Measurements from ENCODE around the gene IL36RN. TPM values are rescaled to one million over a fixed set of nuclear protein-coding genes. Genes with fewer than 3 reads are reported as not detected.
A peak's percentile ranks its signal among the peaks of the same experiment; 100 is the strongest.

The IL36RN gene
- total RNA-seq, 1 donor from 2014 or later, result not detected

- Mint-ChIP-seq H3K4me1 (ENCODE audit: low read depth) (peaks cover 41% of the 10 kb centered on the region), H3K4me3 (ENCODE audit: low read depth) (peak overlapping the region; percentile 67), H3K36me3 (ENCODE audit: low read depth) (peaks cover 41% of the 10 kb centered on the region), H3K27me3 (ENCODE audit: low read depth) (no peaks in the 10 kb centered on the region), H3K9me3 (peaks cover 52% of the 10 kb centered on the region), H3K27ac (peak overlapping the region; percentile 74)
- intact Hi-C loops (cut with micrococcal nuclease), result loop anchor here (2.0 kb wide), 1 partner anchor 19 kb away; no protein-coding TSS in a partner anchor
- DNase-seq (ENCODE audit: low spot score), result peak; percentile 19
Measured at GRCh38 chr2:113098041-113098440, 39.0 kb downstream of the IL36RN start.

DNA sequence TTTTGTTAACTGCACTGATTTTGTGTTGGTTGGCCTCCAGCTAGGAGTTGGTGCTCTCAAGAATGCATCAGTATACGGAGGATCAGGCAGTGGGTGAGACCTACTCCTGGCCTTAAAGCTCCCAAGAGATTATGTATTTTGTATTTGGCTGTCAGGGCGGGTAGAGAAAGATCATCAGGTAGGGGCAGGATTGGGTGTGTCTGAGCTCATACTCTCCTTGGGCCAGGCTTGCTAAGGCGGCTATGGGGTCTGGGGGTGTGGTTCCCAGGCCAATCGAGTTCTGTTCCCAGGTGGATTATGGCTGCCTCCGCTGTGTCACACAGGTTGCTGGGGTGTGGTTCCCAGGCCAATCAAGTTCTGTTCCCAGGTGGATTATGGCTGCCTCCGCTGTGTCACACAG lies 39.5 kb downstream of the IL36RN start:
- H3K27me3 Mint-ChIP-seq (ENCODE audit: low read depth), result no peaks in the 10 kb centered on the region
- H3K4me1 Mint-ChIP-seq (ENCODE audit: low read depth), result peaks cover 46% of the 10 kb centered on the region
- intact Hi-C loops (cut with micrococcal nuclease), result loop anchor here (2.0 kb wide), 1 partner anchor 18 kb away; no protein-coding TSS in a partner anchor
- H3K9me3 Mint-ChIP-seq, result peaks cover 57% of the 10 kb centered on the region
- no peak for DNase-seq (ENCODE audit: low spot score)
- H3K4me3 Mint-ChIP-seq (ENCODE audit: low read depth), result peak overlapping the region; percentile 67
- peaks cover 46% of the 10 kb centered on the region for H3K36me3 Mint-ChIP-seq (ENCODE audit: low read depth)
- peak overlapping the region; percentile 74 for H3K27ac Mint-ChIP-seq

GRCh38 chr2:113102133-113102532 lies 43.1 kb downstream of the IL36RN start:
- peaks cover 56% of the 10 kb centered on the region for H3K9me3 Mint-ChIP-seq
- intact Hi-C loops (cut with micrococcal nuclease), result no loop called here
- peaks cover 61% of the 10 kb centered on the region for H3K4me1 Mint-ChIP-seq (ENCODE audit: low read depth)
- H3K27ac Mint-ChIP-seq, result peak overlapping the region; percentile 100
- no peak for DNase-seq (ENCODE audit: low spot score)
- no peak overlapping the region for H3K4me3 Mint-ChIP-seq (ENCODE audit: low read depth)
- peaks cover 51% of the 10 kb centered on the region for H3K36me3 Mint-ChIP-seq (ENCODE audit: low read depth)
- H3K27me3 Mint-ChIP-seq (ENCODE audit: low read depth), result no peaks in the 10 kb centered on the region

GRCh38 chr2:113103277-113103676 lies 44.3 kb downstream of the IL36RN start:
- Mint-ChIP-seq H3K4me1 (ENCODE audit: low read depth) (peaks cover 51% of the 10 kb centered on the region), H3K4me3 (ENCODE audit: low read depth) (peak overlapping the region; percentile 30), H3K9me3 (peaks cover 44% of the 10 kb centered on the region), H3K27ac (peak overlapping the region; percentile 100), H3K27me3 (ENCODE audit: low read depth) (no peaks in the 10 kb centered on the region), H3K36me3 (ENCODE audit: low read depth) (peaks cover 44% of the 10 kb centered on the region)
- intact Hi-C loops (cut with micrococcal nuclease), result no loop called here
- DNase-seq (ENCODE audit: low spot score), result no peak

DNA sequence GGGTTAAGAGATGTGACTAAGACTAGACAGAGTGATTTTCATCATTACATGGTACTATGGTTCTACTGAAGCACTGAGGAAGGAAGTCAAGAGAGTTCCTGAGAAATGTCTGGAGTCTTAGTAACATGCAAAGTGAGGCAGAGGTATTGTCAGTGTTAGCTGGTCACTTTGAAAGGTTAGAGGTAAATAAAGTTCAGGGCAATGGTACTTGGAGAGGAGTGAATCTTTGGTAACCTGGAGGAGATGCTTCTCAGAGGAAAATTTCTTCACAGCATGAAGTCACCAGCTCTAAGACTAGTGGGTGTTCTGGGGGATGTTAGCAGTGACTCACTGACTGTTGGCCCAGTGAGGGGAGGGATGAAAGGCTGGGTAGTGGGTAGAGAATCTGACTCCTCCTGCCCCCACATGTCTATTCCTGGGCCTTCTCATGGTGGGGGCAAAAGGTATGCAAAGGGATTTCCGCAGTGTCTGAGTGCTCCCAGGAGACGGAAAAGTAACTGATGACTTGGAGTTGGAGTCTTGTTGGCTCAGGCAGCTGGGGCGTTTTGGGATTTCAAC lies 45.1 kb downstream of the IL36RN start:
- H3K4me3 Mint-ChIP-seq (ENCODE audit: low read depth), result peak overlapping the region; percentile 57
- no peaks in the 10 kb centered on the region for H3K27me3 Mint-ChIP-seq (ENCODE audit: low read depth)
- intact Hi-C loops (cut with micrococcal nuclease), result loop anchor here (1.0 to 2.0 kb wide), 3 partner anchors 13 to 21 kb away; no protein-coding TSS in a partner anchor
- peaks cover 44% of the 10 kb centered on the region for H3K9me3 Mint-ChIP-seq
- peaks cover 47% of the 10 kb centered on the region for H3K36me3 Mint-ChIP-seq (ENCODE audit: low read depth)
- H3K27ac Mint-ChIP-seq, result peak overlapping the region; percentile 100
- H3K4me1 Mint-ChIP-seq (ENCODE audit: low read depth), result peaks cover 55% of the 10 kb centered on the region
- DNase-seq (ENCODE audit: low spot score), result no peak

DNA sequence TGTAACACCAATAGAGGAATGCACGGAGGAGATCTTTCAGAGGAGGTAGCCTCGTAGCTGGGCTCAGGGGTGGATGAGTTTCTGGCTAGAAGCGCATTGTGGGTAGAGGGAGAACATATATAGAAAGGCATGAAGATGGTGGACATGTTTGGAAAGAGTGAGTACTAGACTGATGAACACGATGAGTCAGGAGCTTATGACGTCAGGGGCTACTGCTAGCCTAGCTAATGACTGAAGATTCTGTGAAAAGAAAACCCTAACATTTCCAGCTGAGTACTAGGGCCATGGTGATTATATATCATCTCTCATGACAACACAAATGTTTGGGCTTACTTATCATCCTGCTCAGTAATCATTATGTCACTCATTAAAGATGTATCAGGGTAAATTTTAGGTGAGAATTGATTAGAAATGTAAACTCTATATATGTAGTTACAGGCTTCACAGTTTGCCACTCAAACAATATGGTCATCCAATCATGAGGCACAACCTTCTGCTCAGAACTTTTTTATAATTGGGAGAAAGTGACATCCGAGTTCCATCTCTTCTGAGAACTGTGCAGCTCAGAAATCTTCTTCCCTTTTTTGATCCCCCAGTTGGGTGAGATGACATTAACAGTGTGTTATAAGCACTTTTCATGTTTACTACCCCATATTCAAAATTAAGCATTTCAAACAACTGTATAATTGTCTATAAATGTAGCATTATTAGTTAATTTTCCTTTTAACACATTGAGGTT lies 46.2 kb downstream of the IL36RN start:
- H3K4me3 Mint-ChIP-seq (ENCODE audit: low read depth), result no peak overlapping the region

DNA sequence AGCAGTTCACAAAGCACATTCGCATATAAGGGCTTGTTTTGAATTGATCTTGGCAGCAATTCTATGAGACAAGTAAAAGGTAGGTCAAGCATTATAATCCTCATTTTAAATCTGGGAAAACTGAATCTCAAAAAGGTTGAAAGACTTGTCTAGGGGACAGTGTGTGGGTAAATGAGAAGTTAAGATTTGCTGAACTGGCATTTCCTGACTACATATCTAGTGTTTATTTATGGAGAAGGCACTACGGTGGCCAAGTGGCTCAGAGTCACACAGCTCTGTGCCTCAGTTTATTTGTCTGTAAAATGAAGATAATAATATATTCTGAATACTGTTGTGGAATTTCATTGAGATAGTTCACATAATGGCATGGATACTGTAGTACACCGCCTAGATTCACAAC lies 52.1 kb downstream of the IL36RN start:
- H3K4me1 Mint-ChIP-seq (ENCODE audit: low read depth), result peaks cover 18% of the 10 kb centered on the region
- intact Hi-C loops (cut with micrococcal nuclease), result no loop called here
- no peaks in the 10 kb centered on the region for H3K27me3 Mint-ChIP-seq (ENCODE audit: low read depth)
- no peak overlapping the region for H3K27ac Mint-ChIP-seq
- H3K4me3 Mint-ChIP-seq (ENCODE audit: low read depth), result no peak overlapping the region
- DNase-seq (ENCODE audit: low spot score), result no peak
- peaks cover 11% of the 10 kb centered on the region for H3K36me3 Mint-ChIP-seq (ENCODE audit: low read depth)
- H3K9me3 Mint-ChIP-seq, result peaks cover 4% of the 10 kb centered on the region

More for the DNA sequence above, 46.2 kb downstream of the IL36RN start:
- Mint-ChIP-seq H3K9me3 (peaks cover 44% of the 10 kb centered on the region), H3K27ac (peak overlapping the region; percentile 100), H3K36me3 (ENCODE audit: low read depth) (peaks cover 47% of the 10 kb centered on the region), H3K27me3 (ENCODE audit: low read depth) (no peaks in the 10 kb centered on the region), H3K4me1 (ENCODE audit: low read depth) (peaks cover 61% of the 10 kb centered on the region)
- no peak for DNase-seq (ENCODE audit: low spot score)
- intact Hi-C loops (cut with micrococcal nuclease), result loop anchor here (2.0 kb wide), 2 partner anchors 20 kb away; no protein-coding TSS in a partner anchor

- H3K4me1 Mint-ChIP-seq (ENCODE audit: low read depth), result peaks cover 23% of the 10 kb centered on the region
- no peak overlapping the region for H3K4me3 Mint-ChIP-seq (ENCODE audit: low read depth)
- intact Hi-C loops (cut with micrococcal nuclease), result no loop called here
- no peak overlapping the region for H3K27ac Mint-ChIP-seq
- H3K9me3 Mint-ChIP-seq, result peaks cover 3% of the 10 kb centered on the region
- no peak for DNase-seq (ENCODE audit: low spot score)
- H3K27me3 Mint-ChIP-seq (ENCODE audit: low read depth), result no peaks in the 10 kb centered on the region
- peaks cover 10% of the 10 kb centered on the region for H3K36me3 Mint-ChIP-seq (ENCODE audit: low read depth)
Measured at GRCh38 chr2:113111823-113112287, 52.9 kb downstream of the IL36RN start.

- H3K4me3 Mint-ChIP-seq (ENCODE audit: low read depth), result no peak overlapping the region
- DNase-seq (ENCODE audit: low spot score), result no peak
- no peak overlapping the region for H3K27ac Mint-ChIP-seq
- peaks cover 29% of the 10 kb centered on the region for H3K4me1 Mint-ChIP-seq (ENCODE audit: low read depth)
- peaks cover 7% of the 10 kb centered on the region for H3K36me3 Mint-ChIP-seq (ENCODE audit: low read depth)
- no peaks in the 10 kb centered on the region for H3K27me3 Mint-ChIP-seq (ENCODE audit: low read depth)
- intact Hi-C loops (cut with micrococcal nuclease), result no loop called here
- H3K9me3 Mint-ChIP-seq, result no peaks in the 10 kb centered on the region
Measured at GRCh38 chr2:113112441-113112840, 53.4 kb downstream of the IL36RN start.

- no peak for DNase-seq (ENCODE audit: low spot score)
- Mint-ChIP-seq H3K27ac (no peak overlapping the region), H3K36me3 (ENCODE audit: low read depth) (peaks cover 7% of the 10 kb centered on the region), H3K4me3 (ENCODE audit: low read depth) (no peak overlapping the region), H3K4me1 (ENCODE audit: low read depth) (peaks cover 33% of the 10 kb centered on the region), H3K9me3 (no peaks in the 10 kb centered on the region), H3K27me3 (ENCODE audit: low read depth) (no peaks in the 10 kb centered on the region)
- intact Hi-C loops (cut with micrococcal nuclease), result no loop called here
Measured at GRCh38 chr2:113112871-113113270, 53.9 kb downstream of the IL36RN start.

DNA sequence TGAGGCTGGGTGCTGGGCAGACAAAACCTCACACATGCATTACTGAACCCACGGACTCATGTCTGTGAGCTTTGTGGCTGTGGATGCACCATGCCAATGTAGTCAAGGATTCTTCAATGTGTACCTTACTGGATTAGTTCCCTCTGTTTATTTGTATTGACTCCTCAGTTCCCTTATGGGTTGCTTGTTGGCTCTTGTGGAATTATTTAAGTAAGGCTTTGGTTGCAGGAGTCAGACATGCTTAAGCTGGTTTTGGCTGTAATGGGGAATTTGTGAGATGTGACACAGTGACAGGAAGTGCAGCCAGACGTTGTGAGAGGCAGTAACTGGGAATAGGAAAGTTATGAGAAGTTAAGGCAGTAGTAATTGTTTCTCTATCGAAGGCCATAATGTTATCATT lies 54.8 kb downstream of the IL36RN start:
- no peaks in the 10 kb centered on the region for H3K27me3 Mint-ChIP-seq (ENCODE audit: low read depth)
- H3K36me3 Mint-ChIP-seq (ENCODE audit: low read depth), result peaks cover 5% of the 10 kb centered on the region
- H3K4me1 Mint-ChIP-seq (ENCODE audit: low read depth), result peaks cover 32% of the 10 kb centered on the region
- H3K27ac Mint-ChIP-seq, result no peak overlapping the region
- H3K9me3 Mint-ChIP-seq, result no peaks in the 10 kb centered on the region
- intact Hi-C loops (cut with micrococcal nuclease), result no loop called here
- H3K4me3 Mint-ChIP-seq (ENCODE audit: low read depth), result no peak overlapping the region
- DNase-seq (ENCODE audit: low spot score), result no peak

Data from activated T-helper 2 cell treated with anti-CD3 and anti-CD28 coated beads, Interferon-gamma antibody, Interleukin-2, Interleukin-4, amounts not matched to agents 10 μg/mL and 5 μg/mL and 100 μg/mL, durations not matched to agents 14 hours and 24 hours and 36 hours (primary cell).